CD8-positive, alpha-beta memory T cell (primary cell): ENCODE data around the gene ARRDC3. TPM values are rescaled to one million over a fixed set of nuclear protein-coding genes. Genes with fewer than 3 reads are reported as not detected.
"Not testable (repeated sequence)": the region's sequence is repeated elsewhere in the genome, so short reads cannot be mapped to it uniquely, and the experiment has no call there.

Experiments
- CTCF ChIA-PET: fragments of 350-600 bp; sonication (Branson Sonifier 250); formaldehyde crosslinking; loops from one replicate; lab custom pipeline; 2021; ENCODE audit warnings: antibody characterized with exemption; lab: Charles Lee
- POLR2A ChIA-PET: fragments of 350-600 bp; sonication (Branson Sonifier 250); formaldehyde crosslinking; loops from one replicate; lab custom pipeline; 2021; ENCODE audit warnings: antibody characterized with exemption; lab: Charles Lee
- DNase-seq, 5 donors: peaks; one replicate each; pipeline versions ENCODE4 v3.0.0 to v3.0.0-alpha.2; 2020 to 2022; ENCODE audit warnings: mixed read lengths in 1 of 5
- H3K27ac ChIP-seq: one replicate; pipeline ENCODE4 v1.7.0; 2013; ENCODE audit warnings: low read depth, mild to moderate bottlenecking, low read length, moderate library complexity
- H3K27me3 ChIP-seq: 2 replicates; pipeline ENCODE4 v1.7.0; 2013; ENCODE audit warnings: low read length, mild to moderate bottlenecking; ENCODE audit not compliant: insufficient read depth, poor library complexity, severe bottlenecking
- H3K36me3 ChIP-seq: 2 replicates; pipeline ENCODE4 v1.7.0; 2013; ENCODE audit warnings: mild to moderate bottlenecking, low read length, moderate library complexity; ENCODE audit not compliant: insufficient read depth
- H3K4me1 ChIP-seq: 2 replicates; pipeline ENCODE4 v1.7.0; 2013; ENCODE audit warnings: mild to moderate bottlenecking, low read length, moderate library complexity; ENCODE audit not compliant: insufficient read depth
- H3K4me3 ChIP-seq: 2 replicates; pipeline ENCODE4 v1.7.0; 2013; ENCODE audit warnings: mild to moderate bottlenecking, low read length
- H3K9me3 ChIP-seq: 2 replicates; pipeline ENCODE4 v1.7.0; 2013; ENCODE audit warnings: mild to moderate bottlenecking, low read length
- H3K27ac Mint-ChIP-seq, 8 donors: one replicate each; pipeline ENCODE4 v1.8.0; 2020 to 2021; ENCODE audit warnings: mixed read lengths in 8 of 8, mild to moderate bottlenecking in 6 of 8, inconsistent platforms in 3 of 8, moderate library complexity in 3 of 8
- H3K27me3 Mint-ChIP-seq, 2 donors: one replicate each; pipeline ENCODE4 v1.8.0; 2020 to 2021; ENCODE audit warnings: mixed read lengths in 2 of 2, mild to moderate bottlenecking in 1 of 2, moderate library complexity in 1 of 2
- H3K36me3 Mint-ChIP-seq, 3 donors: one replicate each; pipeline ENCODE4 v1.8.0; 2020 to 2021; ENCODE audit warnings: mixed read lengths in 3 of 3, inconsistent platforms in 1 of 3, mild to moderate bottlenecking in 1 of 3
- H3K4me1 Mint-ChIP-seq, 3 donors: one replicate each; pipeline ENCODE4 v1.8.0; 2020 to 2021; ENCODE audit warnings: mixed read lengths in 3 of 3, inconsistent platforms in 1 of 3, mild to moderate bottlenecking in 1 of 3
- H3K4me3 Mint-ChIP-seq, 7 donors: one replicate each; pipeline ENCODE4 v1.8.0; 2020 to 2021; ENCODE audit warnings: mixed read lengths in 7 of 7, mild to moderate bottlenecking in 6 of 7, moderate library complexity in 4 of 7, inconsistent platforms in 2 of 7
- H3K9me3 Mint-ChIP-seq, 5 donors: one replicate each; pipeline ENCODE4 v1.8.0; 2020 to 2022; ENCODE audit warnings: mixed read lengths in 5 of 5, mild to moderate bottlenecking in 3 of 5, moderate library complexity in 2 of 5, inconsistent platforms in 1 of 5
- polyA plus RNA-seq: library from polyadenylated mRNA; unstranded; fragments of 300-500 nt; fragmentation: Illumina TruSeq; gene quantifications from one replicate; pipeline ENCODE4 v1.2.3, GENCODE V29; 2021
- total RNA-seq, 2 experiments: library from RNA; stranded (reverse); gene quantifications; one replicate each; pipeline ENCODE4 v1.2.3, GENCODE V29; 2021

ARRDC3 gene
- total and polyA plus RNA-seq, 3 experiments from 2014 or later: 30.3 to 54.4 (median 32.4) TPM

DNA sequence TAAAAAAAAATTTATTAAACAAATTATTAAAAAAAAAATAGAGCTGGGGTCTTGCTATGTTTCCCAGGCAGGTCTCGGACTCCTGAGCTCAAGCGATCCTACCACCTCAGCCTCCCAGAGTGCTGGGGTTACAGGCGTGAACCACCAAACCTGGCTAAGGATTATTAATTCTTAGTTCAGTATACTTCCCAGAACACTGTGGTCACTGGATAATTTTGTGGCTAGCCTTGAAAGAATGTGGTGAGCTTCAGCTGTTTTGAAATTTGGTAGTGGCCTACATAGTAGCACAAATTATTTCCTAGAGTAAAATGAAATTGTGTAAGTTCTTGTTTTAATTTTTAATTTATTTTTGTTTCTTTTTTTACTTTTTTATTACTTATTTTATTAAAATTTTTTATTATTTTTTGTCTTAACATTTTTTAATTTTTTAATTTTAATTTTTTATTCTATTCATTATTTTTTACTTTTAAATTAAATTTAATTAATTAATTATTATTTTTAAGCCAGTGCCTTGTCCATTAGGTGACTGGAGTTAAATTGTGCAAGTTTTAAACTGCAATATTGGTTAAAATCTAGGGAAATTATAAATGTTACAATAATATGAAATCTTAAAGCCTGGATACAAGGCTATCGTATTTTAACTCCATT, 23.0 kb downstream of the ARRDC3 start:
- Mint-ChIP-seq H3K27me3 (peaks cover 0 to 4% of the 10 kb centered on the region in 2 donors), H3K27ac (no peak overlapping the region), H3K36me3 (peaks cover 0 to 12% (median 2%) of the 10 kb centered on the region in 3 donors), H3K4me3 (no peak overlapping the region), H3K9me3 (peaks cover 8 to 14% (median 11%) of the 10 kb centered on the region in 5 donors), H3K4me1 (peaks cover 8 to 12% (median 10%) of the 10 kb centered on the region in 3 donors)
- H3K27ac ChIP-seq: no peak overlapping the region
- no peaks in the 10 kb centered on the region for H3K4me1 ChIP-seq
- H3K36me3 ChIP-seq: no peaks in the 10 kb centered on the region
- no peaks in the 10 kb centered on the region for H3K27me3 ChIP-seq
- DNase-seq: no peak
- H3K9me3 ChIP-seq: peaks cover 3% of the 10 kb centered on the region
- CTCF ChIA-PET: no interaction called here
- POLR2A ChIA-PET: no interaction called here
- no peak overlapping the region for H3K4me3 ChIP-seq

DNA sequence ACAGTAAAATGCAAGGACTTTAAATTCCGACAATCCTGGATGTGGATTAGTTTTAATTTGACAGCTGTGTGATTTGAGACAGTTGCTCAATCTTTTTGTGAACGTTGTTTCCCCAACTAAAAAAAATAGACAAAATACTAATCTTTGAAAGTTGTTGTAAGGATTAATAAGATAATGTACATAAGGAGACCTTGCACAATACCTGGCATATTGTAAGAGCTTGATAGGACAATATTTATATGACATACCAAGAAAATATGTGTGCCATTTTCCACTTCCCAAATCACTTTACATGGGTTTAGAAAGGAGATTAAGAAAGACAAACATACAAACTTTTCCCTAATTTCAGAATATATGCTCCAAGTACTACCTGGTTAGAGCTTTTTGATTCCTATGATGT, 25.3 kb downstream of the ARRDC3 start:
- H3K4me3 Mint-ChIP-seq: no peak overlapping the region
- peaks cover 8 to 14% (median 11%) of the 10 kb centered on the region in 5 donors for H3K9me3 Mint-ChIP-seq
- ChIA-PET POLR2A (no interaction called here), CTCF (no interaction called here)
- H3K27ac Mint-ChIP-seq: no peak overlapping the region
- H3K36me3 Mint-ChIP-seq: peaks cover 0 to 12% (median 2%) of the 10 kb centered on the region in 3 donors
- H3K4me1 ChIP-seq: no peaks in the 10 kb centered on the region
- H3K27me3 Mint-ChIP-seq: peaks cover 0 to 4% of the 10 kb centered on the region in 2 donors
- H3K4me1 Mint-ChIP-seq: peaks cover 8 to 15% (median 10%) of the 10 kb centered on the region in 3 donors
- H3K27me3 ChIP-seq: no peaks in the 10 kb centered on the region
- H3K36me3 ChIP-seq: no peaks in the 10 kb centered on the region
- H3K4me3 ChIP-seq: no peak overlapping the region
- H3K27ac ChIP-seq: no peak overlapping the region
- peaks cover 3% of the 10 kb centered on the region for H3K9me3 ChIP-seq
- DNase-seq: no peak

DNA sequence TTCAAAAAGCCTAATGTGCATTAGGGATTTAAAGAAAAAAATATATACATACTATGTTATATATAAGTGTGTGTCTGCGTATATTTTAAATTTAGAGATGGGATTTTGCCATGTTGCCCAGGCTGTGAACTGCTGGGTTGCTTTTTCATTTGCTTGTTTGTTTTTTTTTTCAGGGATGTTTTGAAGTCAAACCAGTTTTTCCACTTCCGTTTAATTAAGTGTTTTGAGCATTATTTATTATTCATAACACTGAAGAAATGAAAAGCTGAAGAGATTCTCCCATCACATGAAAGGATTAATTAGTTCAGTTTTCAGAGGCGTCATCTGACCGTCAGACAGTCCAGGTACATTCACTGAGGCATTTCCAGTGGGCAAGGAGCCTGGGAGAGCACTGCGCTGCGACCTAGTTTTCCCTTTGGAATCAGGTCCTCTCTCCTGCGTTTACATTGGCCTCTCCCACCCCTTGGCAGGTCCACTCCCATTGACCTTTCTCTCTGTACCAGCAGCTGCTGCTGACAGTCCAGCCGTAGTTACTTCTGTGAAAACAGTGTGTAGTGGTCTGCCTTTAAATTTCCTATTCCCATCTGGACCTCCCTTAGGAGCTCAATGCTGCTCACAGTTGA, 26.0 kb downstream of the ARRDC3 start:
- H3K4me1 ChIP-seq: no peaks in the 10 kb centered on the region
- ChIA-PET POLR2A (no interaction called here), CTCF (interaction anchor here (0.6 kb wide), 1 partner anchor 107 kb away, joined by 3 read pairs; no protein-coding TSS in a partner anchor)
- Mint-ChIP-seq H3K27me3 (peaks cover 0 to 4% of the 10 kb centered on the region in 2 donors), H3K9me3 (peaks cover 8 to 14% (median 11%) of the 10 kb centered on the region in 5 donors), H3K4me3 (no peak overlapping the region), H3K27ac (no peak overlapping the region), H3K36me3 (peaks cover 0 to 12% (median 2%) of the 10 kb centered on the region in 3 donors), H3K4me1 (peaks cover 8 to 12% (median 10%) of the 10 kb centered on the region in 3 donors)
- no peak overlapping the region for H3K27ac ChIP-seq
- H3K9me3 ChIP-seq: peaks cover 3% of the 10 kb centered on the region
- no peak for DNase-seq
- no peak overlapping the region for H3K4me3 ChIP-seq
- no peaks in the 10 kb centered on the region for H3K27me3 ChIP-seq
- no peaks in the 10 kb centered on the region for H3K36me3 ChIP-seq

DNA sequence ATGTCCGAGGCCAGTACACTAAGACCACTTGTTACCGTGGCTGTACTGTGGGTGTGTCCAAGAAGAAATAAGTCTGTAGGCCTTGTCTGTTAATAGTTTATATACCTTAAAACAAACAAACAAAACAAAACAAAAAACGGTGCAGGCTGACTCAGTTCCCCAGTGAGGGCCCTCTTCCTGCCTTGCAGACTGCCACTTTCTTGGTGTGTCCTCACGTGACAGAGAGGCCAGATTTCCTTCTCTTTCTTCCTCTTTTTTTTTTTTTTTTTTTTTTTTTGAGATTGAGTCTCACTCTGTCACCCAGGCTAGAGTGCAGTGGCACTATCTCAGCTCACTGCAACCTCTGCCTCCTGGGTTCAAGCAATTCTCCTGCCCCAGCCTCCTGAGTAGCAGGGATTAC, 28.2 kb downstream of the ARRDC3 start:
- H3K9me3 ChIP-seq, H3K27me3 Mint-ChIP-seq, H3K9me3 Mint-ChIP-seq, H3K36me3 Mint-ChIP-seq, H3K4me3 ChIP-seq, H3K4me1 ChIP-seq, H3K27ac ChIP-seq, H3K27me3 ChIP-seq, DNase-seq, H3K36me3 ChIP-seq, H3K4me1 Mint-ChIP-seq, H3K4me3 Mint-ChIP-seq, CTCF ChIA-PET, POLR2A ChIA-PET, H3K27ac Mint-ChIP-seq: not testable (repeated sequence)

DNA sequence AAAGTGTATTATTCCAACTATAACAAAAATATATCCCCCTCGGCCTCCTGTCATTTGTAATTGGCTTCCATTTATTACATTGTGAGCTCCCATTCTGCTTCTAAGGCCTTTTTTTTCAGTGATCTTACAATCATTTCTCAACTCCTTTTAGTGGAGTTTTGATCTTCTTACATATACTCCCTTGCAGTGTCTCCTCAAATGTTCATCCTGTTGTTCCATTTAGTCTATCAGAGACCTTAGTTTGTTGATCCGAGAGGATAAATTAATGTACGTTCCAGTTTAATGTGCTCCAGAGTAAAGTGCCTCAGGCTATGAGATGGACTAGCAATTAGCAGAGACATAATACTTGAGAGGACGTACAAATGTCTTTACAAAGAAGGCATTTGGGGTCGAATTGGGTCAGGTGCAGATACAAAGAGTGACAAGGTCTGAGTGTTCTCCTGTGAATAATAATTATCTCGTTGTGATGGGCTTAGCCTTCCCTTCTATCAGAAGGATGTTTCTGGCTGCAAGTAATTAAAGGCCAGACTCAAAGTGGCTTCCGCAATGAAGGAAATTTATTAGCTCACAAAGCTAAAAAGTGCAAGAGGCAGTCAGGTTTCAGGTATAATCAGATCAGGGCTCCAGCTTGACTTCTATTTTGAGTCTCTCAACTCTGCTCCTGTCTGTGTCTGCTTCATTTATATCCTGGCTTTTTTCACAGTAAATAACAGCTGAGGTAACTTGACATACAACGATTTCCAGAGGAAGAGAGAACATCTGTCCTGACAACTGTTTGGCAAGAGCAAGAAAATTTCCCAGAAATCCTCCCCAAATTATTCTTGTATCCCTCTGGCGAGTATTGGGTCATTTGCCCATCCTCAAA, 30.1 kb downstream of the ARRDC3 start:
- no peaks in the 10 kb centered on the region for H3K27me3 ChIP-seq
- POLR2A ChIA-PET: no interaction called here
- no peak overlapping the region for H3K4me3 ChIP-seq
- no peaks in the 10 kb centered on the region for H3K9me3 ChIP-seq
- Mint-ChIP-seq H3K9me3 (peaks cover 0 to 4% (median 0%) of the 10 kb centered on the region in 5 donors), H3K4me3 (no peak overlapping the region), H3K4me1 (peaks cover 0 to 3% (median 0%) of the 10 kb centered on the region in 3 donors), H3K27ac (peak overlapping the region in 1 of 8 donors; percentile 8), H3K36me3 (peaks cover 0 to 7% (median 0%) of the 10 kb centered on the region in 3 donors), H3K27me3 (peaks cover 3 to 4% of the 10 kb centered on the region in 2 donors)
- no peaks in the 10 kb centered on the region for H3K4me1 ChIP-seq
- no peaks in the 10 kb centered on the region for H3K36me3 ChIP-seq
- CTCF ChIA-PET: interaction anchor here (1.6 kb wide), 1 partner anchor 14 kb away, joined by 4 read pairs; no protein-coding TSS in a partner anchor
- no peak for DNase-seq
- H3K27ac ChIP-seq: no peak overlapping the region

DNA sequence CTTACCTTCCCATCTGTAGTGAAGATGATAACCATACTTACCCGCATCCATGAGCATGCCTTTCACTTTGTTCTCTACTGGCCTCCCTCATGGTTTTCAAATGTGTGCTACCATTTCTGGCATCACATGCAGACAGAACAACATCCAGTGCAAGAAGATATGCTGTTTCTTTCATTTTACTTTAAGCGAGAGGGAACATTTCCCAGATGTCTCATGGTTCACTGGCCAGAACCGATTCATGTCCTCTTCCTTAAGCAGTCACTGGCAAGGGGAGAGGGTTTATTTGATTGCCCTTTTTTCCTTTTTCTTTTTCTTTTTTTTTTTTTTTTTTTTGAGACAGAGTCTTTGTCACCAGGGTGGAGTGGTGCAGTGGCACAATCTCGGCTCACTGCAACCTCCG, 37.7 kb downstream of the ARRDC3 start:
- Mint-ChIP-seq H3K27me3 (peaks cover 1 to 5% of the 10 kb centered on the region in 2 donors), H3K36me3 (peaks cover 0 to 8% (median 0%) of the 10 kb centered on the region in 3 donors), H3K4me1 (no peaks in the 10 kb centered on the region), H3K4me3 (no peak overlapping the region), H3K27ac (no peak overlapping the region), H3K9me3 (peaks cover 0 to 4% (median 0%) of the 10 kb centered on the region in 5 donors)
- H3K27me3 ChIP-seq: no peaks in the 10 kb centered on the region
- H3K27ac ChIP-seq: no peak overlapping the region
- no peaks in the 10 kb centered on the region for H3K36me3 ChIP-seq
- ChIA-PET POLR2A (no interaction called here), CTCF (no interaction called here)
- H3K9me3 ChIP-seq: no peaks in the 10 kb centered on the region
- no peak for DNase-seq
- H3K4me3 ChIP-seq: no peak overlapping the region
- no peaks in the 10 kb centered on the region for H3K4me1 ChIP-seq

DNA sequence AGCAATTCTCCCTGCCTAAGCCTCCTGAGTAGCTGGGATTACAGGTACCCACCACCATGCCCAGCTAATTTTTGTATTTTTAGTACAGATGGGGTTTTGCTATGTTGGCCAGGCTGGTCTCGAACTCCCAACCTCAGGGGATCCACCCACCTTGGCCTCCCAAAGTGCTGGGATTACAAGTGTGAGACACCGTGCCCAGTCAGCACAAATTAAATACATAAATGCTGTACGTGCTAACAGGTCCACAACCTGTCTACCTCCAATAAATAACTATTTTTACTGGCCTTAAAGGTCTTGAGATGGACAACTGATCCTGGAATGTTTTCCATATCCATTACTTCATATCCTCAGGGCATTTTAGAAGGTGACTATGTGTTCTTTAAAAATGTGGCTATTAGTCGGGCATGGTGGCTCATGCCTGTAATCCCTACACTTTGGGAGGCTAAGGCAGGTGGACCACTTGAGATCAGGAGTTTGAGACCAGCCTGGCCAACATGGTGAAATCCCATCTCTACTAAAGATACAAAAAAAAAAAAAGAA, 38.4 kb downstream of the ARRDC3 start:
- H3K4me1 Mint-ChIP-seq, H3K27ac Mint-ChIP-seq, H3K27me3 ChIP-seq, DNase-seq, H3K4me1 ChIP-seq, H3K4me3 ChIP-seq, H3K9me3 Mint-ChIP-seq, H3K4me3 Mint-ChIP-seq, H3K9me3 ChIP-seq, POLR2A ChIA-PET, H3K36me3 ChIP-seq, CTCF ChIA-PET, H3K27me3 Mint-ChIP-seq, H3K27ac ChIP-seq, H3K36me3 Mint-ChIP-seq: not testable (repeated sequence)
